Measurements from ENCODE around the gene FBXL12.
"Not testable (repeated sequence)": the region's sequence is repeated elsewhere in the genome, so short reads cannot be mapped to it uniquely, and the experiment has no call there.

The FBXL12 gene, protein sequence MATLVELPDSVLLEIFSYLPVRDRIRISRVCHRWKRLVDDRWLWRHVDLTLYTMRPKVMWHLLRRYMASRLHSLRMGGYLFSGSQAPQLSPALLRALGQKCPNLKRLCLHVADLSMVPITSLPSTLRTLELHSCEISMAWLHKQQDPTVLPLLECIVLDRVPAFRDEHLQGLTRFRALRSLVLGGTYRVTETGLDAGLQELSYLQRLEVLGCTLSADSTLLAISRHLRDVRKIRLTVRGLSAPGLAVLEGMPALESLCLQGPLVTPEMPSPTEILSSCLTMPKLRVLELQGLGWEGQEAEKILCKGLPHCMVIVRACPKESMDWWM

DNA sequence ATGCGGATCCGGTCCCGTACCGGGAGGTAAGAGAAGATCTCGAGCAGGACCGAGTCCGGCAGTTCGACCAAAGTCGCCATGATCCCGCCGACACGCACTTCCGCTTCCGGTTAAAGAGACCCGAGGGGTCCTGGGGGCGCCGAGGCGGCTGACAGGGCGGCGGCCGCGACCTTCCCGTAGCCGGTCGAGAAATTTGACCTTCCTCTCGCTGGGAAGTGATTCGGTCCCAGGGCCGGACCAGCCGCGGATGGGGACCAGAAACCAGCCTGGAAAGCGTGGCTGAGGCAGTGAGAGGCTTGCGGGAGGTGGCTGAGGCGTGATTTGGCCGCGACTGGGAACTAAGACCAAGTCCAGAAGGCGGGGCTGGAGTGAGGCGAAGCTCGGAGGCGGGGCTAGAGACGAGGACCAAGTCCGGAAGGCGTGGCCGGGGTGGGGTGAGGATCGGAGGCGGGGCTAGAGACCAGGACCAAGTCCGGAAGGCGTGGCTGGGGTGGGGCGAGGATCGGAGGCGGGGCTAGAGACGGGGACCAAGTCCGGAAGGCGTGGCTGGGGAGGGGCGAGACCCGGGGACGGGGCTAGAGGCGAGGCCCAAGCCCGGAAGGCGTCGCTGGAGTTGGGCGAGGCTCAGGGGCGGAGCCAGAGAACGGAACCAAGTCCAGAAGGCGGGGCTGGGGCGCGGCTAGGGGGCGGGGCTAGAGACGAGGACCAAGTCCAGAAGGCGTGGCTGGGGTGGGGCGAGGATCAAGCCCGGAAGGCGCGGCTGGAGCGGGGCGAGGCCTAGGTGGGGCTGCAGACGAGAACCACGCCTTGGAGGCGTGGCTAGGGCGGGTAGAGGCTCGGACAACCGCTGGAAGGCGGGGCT lies at the start of gene FBXL12:
TSS of gene FBXL12 (minus strand) at position 346 of the 862 bp plus-strand sequence. CDS start at position 80, 266 bp downstream.
- peak; percentile 100 for DNase-seq (ENCODE audit: low read depth in 2 of 2)

DNA sequence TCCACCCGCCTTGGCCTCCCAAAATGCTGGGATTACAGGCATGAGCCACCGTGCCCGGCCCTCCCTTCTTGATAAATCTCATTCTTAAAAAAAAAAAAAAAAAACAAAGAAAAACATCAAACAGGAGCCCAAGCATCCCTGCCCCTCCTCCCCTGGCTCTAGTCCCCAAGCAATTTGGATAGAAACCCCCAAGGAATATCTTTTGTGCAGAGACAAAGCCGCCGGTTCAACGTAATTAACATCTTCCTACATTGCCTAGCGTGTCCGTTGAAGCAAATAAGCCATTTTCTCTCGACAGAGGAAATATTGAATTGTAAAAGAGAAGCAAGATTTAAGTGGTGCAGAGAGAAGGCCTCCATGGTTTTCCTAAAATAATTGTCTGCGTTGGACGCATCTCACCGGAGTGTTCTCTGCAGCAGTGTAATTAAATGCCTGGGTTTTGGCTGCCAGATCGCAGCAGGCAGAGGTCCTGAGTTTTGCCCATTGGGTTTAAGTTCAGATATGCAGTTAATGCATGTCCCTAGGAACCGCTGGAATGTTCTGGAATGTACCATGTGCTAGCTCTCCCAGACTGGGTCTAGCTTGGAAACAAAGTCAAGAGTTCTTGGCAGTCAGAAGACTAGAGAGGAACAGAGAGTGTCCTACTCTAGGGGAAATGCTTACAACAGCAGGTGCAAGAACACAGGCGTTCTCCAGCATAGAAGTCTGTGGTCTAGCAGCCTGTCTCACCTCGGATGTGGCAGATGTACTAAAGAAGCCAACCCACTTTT lies 47.0 kb upstream of the FBXL12 start:
- no peak for DNase-seq (ENCODE audit: low read depth in 2 of 2)

DNA sequence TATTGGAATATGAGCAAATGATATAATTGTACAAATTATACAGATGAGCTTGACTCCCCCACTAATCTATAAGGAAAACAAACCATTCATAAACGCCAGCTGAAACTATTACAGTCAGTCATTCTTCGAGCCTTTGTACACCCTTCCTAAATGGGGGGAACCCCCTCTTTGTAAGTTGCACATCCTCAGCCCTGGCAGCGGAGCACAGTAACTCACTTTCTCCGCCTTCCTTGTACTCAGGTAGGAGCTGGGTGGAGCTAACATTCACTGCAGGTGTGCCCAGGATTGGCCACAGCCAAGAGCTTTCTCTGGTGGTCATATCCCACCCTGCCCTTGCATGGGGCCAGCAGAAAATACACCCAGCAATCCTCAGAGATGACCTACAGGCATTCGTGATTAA lies 44.9 kb upstream of the FBXL12 start:
- DNase-seq (ENCODE audit: low read depth in 2 of 2): no peak

DNA sequence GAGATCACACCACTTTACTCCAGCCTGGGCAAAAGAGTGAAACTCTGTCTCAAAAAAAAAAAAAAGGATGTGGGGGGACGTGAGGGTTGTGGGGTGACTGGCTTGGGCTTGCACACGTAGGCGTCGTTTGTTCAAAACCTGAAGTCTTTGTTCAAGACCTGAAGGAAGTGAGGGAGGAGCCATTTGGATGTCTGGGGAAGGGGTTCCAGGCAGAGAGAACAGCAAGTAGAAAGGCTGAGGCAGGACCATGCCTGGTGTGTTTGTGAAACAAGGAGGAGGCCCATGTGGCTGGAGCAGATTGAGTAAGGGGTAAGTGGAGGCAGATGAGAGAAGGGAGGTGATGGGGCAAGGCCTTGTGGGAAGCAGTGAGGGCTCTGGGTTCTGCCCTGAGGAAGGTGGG lies 44.1 kb upstream of the FBXL12 start:
- no peak for DNase-seq (ENCODE audit: low read depth in 2 of 2)

DNA sequence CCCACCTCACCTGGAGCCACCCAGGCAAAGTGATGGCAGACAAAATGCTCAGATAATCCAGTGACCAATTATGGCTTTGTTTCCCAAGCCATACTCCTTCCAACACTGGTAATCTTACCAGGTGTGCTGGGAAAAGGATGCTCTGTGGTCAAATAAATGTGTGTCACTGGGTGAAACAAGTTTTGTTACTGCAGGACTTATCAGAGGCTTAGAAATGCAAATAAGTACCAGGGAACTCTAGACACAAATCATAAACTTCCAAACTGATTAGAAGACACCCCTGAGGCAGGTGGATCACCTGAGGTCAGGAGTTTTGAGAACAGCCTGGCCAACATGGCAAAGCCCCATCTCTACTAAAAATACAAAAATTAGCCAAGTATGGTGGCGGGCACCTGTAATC lies 42.6 kb upstream of the FBXL12 start:
- DNase-seq (ENCODE audit: low read depth in 2 of 2): no peak

DNA sequence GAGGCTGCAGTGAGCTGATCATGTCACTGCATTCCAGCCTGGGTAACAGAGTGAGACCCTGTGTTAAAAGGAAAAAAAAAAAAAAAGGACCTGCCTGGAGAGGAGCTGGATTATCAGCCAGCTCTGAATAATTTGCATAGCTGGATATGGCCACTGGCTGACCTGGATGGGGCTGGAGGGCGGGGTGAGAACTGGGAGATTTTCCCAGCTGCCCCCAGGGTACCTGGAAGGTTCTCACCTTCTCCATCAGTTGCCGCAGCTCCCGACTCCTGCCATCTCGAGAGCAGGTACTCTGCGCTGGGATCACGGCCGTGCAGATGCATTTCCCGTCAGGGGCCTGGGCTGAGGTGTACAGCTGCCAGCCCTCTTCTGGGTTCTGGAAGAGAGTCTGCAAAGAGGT lies 41.5 kb upstream of the FBXL12 start:
- no peak for DNase-seq (ENCODE audit: low read depth in 2 of 2)

DNA sequence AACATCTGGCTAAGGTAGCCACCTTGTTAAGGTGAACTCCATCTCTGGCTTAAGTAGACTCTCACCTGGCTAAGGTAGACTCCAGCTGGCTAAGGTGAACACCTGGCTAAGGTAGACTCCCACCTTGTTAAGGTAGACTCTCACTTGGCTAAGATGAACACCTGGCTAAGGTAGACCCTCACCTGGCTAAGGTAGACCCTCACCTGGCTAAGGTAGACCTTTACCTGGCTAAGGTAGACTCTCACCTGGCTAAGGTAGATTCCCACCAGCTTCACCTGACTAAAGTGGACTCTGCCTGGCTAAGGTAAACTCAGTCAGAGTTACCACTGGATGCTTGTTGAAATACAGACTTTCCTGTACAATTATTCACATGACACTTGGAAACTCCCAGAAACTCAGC lies 39.9 kb upstream of the FBXL12 start:
- DNase-seq (ENCODE audit: low read depth in 2 of 2): no peak

DNA sequence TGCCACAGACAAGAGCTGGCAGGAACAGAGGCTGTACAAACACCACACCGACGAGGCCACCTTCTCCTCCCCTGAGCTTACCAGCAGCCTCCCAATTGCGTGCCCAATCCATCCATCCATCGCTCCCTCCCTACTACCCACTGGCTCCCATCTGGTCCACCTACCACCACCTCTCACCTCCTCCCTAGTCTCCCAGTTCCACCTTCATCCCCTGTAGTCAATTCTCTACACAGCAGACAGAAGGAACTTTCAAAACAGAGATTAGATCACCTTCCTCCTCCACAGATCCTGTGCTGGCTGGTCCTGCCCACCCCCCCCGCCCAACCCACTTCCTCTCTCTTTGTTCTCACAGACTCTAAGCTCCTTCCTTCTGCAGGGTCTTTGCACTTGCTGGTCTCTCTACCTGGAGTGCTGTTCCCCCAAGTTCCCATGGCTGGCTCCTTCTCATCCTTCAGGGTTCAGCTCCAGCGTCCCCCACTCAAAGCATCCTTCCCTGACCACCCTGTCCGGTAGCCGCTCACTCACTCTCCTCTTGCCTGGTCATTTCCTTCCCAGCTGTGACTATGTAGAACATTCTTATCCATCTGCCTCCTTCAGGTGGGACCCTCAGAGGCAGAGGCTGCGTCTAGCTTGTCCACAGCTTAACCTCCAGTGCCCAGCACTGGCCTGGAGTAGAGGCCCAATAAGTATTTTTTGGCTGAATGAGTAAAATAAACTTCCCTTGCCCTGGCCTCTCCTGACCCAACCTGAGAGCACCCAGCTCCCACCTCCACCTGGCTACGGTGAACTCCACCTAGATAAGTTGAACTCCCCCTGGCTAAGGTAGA lies 39.3 kb upstream of the FBXL12 start:
- DNase-seq (ENCODE audit: low read depth in 2 of 2): no peak

DNA sequence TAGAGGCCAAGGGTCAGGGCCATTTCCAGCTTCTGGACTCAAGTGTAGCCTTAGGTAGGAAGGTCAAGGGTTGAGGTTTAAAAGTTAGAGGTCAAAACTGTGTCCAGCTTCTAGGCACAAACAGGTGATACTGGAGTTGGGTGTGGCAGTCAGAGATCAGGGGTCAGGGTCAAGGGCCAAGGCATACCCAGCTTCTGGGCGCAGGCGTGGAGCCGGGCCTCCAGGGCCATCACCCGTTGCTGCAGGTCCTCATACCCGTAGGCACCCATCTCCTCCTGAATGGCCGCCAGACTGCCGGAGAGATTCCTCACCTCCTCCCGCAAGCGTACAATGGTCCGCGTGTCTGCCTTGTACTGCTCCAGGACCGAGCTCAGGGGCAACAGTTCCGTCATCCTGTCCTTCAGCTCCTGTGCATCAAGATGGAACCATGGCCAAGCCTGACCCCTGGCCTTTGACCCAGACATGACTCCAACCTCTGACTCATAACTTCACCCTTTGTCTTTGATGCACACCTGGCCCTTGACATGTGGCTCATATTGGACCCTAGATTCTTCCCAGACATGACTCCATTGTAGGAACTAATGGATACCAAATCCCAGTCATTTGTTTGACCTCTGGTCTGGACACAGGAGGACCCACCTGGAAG lies 38.3 kb upstream of the FBXL12 start:
- no peak for DNase-seq (ENCODE audit: low read depth in 2 of 2)

DNA sequence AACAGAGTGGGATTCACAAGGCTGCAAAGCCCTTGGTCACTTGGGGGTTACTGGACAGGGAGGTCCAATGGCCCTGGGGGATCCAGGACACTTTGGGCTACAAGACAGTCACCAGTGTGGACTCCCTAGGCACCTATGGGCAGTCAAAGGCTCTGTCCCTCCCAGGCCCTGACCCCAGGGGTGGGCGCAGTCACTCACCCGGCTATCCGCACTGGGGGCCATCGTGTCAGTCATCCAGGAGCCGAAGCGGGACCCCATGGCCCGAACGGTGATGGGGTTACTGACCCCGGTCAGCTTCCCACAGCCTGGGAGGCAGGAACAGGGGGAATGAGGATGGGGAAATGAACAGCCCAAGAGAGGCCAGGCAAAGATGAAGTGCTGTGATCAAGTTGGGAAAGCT lies 37.7 kb upstream of the FBXL12 start:
- no peak for DNase-seq (ENCODE audit: low read depth in 2 of 2)

DNA sequence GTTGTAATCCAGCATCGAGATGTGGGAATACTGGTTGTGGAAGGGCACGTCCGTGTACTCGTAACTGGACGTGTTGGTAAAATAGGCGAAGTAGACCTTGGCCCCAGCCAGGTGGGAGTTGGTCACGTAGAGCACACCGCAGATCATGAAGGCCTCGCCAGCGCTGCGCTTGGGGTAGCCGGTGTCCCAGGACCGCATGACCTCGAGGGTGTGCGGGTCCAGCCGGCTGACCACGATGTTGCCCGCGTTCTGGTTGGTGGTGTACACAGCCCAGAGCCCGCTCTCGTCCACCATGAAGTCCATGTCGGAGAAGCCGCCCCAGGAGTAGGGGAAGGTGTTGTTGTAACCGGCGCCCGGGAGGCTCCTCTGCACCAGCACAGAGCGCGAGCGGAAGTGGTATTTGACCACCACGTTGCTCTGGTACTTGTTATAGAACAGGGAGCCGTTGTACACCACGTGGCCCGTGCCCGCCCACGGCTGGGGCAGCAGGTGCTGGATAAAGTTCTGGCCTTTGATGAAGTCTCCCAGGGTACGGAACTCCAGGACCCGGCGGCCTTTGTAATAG lies 35.5 kb upstream of the FBXL12 start:
- DNase-seq (ENCODE audit: low read depth in 2 of 2): no peak

DNA sequence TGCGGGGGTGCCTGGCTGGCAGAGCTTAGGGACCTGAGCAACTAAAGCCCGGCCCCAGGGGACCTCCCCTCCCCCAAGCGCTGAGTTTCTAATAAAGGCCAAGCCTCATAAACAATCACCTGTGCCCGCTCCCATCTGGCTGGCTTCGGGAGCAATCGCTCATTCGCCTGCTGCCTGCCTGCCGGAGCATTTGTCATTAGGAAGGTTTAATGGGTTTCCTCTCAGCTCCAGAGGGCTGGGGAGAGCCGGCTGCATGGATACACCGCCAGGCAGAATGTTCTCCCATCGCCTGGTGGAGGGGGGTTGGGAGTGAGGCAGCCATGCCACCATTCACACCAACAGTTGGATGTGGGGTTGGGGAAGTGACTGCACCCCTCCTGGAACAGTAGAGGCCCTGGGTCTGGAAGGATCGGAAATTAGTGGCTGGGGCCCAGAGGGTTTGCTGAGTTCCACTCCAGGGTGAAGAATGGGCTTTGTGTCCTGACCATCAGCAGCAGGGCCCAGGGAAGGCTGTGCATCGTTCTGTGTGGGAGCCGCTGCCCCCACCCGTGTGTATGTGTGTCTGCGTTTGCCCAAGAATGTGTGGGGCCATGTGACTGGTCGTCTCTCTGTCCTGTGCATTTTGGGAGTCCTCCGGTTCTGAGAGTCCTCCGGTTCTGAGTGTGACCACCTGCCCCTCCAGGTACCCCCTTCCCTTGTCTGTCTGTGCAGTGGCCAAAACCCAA lies 31.5 kb upstream of the FBXL12 start:
- DNase-seq (ENCODE audit: low read depth in 2 of 2): no peak

DNA sequence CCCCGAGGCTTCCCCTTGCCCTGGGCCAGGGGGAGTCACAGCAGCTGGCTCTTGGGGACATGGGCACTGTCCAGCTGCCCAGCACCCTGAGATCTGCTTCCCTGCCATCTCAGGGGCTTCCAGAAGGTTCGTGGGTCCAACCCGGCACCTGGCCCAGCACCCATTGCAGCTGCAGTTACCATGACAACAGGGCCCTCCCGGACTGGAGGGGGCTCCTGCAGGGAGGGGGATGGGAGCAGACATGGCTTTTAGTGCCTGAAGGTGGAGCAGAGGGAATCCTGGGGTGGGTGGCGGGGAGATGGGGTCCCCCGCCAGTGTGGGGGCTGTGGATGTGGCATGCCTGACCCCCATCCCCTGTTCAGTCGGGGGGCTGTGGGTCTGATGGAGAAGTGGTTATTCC lies 30.9 kb upstream of the FBXL12 start:
- DNase-seq (ENCODE audit: low read depth in 2 of 2): no peak

DNA sequence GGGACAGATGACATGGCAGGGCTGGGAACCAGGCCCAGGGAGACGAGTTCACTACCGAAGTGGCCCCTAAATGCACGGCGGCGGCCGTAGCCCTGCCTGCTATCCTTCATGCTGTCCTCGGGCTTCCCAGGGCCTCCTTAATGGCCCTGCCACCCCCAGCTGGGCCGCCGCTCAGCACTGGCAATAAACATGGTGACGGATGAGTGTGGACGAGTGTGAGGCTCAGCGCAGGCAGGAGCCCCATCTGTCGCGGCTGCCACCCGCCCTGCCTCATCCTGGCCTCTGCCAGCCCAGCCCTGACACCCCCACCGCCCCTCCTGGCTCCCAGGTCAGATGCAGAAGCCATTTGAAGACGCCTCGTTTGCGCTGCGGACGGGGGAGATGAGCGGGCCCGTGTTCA lies 29.9 kb upstream of the FBXL12 start:
- DNase-seq (ENCODE audit: low read depth in 2 of 2): no peak

DNA sequence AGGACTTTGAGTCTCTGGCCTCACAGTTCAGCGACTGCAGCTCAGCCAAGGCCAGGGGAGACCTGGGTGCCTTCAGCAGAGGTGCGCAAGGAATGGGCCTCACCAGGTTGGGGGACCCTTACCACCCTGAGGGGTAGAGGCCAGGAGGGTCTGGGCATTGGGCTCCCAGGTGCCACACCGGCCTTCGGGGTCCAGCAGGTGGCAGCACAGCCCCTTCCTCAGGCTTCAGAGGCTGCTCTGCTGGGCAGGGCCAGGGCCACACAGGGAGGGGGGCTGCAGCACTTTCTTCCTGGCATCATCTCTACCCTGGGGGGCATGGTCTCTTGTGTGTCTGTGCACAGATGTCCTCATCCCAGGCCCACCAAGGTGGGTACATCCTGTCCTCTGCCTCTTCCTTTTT lies 29.2 kb upstream of the FBXL12 start:
- peak in 1 of 2 donors; percentile 28 for DNase-seq (ENCODE audit: low read depth in 2 of 2)

DNA sequence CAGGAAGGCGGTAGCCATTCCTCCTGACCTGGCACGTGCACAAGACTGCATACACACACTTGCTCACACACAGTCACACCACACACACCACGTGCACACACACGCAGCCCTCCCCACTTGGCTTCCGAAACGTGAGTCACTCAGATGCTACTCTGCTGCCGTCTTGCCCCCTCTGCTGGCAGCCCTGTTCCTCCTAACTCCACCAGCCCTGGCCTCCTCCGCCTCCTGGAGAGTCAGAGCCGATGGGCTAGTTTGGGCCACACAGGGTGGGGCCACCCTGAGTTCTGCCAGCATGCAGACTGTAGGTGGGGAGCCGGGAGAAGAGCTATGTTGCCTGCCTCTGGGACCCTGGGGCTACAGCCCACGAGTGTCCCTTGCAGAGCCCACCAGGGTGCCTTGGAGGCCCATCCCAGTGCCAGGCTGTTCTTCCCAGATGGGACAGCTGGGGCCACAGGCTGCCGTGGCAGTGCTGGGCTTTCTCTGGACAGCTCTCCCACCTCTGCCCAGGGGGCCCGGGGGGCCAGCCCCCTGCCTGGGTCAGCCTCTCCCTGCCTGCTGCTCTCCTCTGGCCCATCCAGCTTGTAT lies 28.3 kb upstream of the FBXL12 start:
- no peak for DNase-seq (ENCODE audit: low read depth in 2 of 2)

DNA sequence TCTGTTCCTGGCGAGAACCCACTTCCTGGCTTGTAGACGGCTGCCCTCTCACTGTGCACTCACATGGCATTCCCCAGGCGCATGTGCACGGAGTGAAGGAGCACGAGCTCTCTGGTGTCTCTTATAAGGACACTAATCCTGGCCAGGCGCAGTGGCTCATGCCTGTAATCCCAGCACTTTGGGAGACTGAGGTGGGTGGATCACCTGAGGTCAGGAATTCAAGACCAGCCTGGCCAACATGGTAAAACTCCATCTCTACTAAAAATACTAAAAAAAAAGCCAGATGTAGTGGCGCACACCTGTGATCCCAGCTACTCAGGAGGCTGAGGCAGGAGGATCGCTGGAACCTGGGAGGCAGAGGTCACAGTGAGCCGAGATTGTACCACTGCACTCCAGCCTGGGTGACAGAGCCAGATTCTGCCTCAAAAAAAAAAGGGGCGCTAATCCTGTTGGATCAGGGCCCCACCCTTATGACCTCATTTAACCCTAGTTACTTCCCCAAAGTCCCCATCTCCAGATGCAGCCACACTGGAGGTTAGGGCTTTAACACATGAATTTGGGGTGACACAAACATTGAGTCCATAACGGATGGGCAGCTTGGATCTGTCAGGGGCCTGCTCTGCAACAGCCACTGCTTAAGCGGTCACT lies 24.9 kb upstream of the FBXL12 start:
- DNase-seq (ENCODE audit: low read depth in 2 of 2): not testable (repeated sequence)

DNA sequence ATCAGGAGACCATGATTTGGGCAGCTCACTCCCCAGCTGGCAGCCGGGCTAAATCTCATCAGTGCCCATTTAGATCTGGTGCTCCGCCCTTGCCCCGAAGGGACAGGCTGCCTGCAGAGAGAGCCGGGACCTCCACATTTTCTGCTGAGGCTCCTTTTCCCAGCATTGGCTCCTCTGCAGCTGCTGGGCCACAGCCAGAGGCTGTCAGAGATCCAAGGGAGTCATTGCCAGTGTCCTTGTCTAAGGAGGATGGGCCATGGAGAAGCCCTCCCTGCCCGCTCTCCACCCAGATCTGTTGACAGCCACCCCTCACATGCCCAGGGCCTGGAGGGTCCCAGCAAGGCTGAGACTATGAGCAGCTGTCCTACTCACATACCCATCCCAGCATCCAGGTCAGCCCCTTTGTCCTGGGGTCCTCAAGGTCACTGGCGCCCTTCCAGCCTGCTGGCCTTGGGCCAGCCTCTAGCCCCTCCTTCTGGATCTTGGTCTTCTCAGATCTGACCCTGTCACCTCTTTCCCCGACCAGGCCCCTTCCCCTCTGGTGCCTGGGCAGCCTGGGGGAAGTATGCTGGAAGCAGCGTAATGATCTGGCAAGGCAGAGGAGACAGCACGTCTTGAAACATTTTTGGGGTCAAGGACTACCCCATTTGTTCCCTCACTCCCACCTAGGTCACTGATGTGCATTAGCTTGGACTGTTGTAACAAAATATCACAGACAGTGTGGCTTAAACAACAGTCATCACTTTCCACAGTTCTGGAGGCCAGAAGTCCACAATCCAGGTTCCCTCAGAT lies 24.2 kb upstream of the FBXL12 start:
- no peak for DNase-seq (ENCODE audit: low read depth in 2 of 2)

Data from stimulated activated CD4-positive, alpha-beta T cell treated with anti-CD3 and anti-CD28 coated beads, Interleukin-1b, Interleukin-23, amount 100 ng/mL, for 1 hour (primary cell).